ENCODE results near the gene NOS2.

The NOS2 gene

DNA sequence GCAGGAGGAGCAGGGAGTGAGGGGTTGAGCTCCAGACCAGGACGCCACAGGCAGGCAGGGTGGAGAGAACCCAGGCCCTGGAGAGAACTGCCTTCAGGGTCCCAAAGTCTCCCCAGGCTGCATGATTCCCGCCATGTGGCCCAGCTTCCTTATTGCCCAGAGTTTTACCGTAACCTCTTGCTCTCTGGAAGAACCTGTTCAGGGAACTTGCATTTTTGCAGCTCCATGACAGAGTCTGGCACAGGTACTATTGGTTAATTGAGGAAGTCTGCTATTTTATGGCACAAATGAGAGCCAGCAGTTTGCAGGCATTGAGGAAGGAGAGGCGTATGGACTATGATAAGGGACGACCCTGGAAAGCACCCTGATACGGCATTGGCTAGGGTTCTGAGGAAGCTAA is 11.6 kb upstream of the NOS2 start:
- Histone ChIP-seq H3K36me3 (ENCODE audit: control insufficient read depth, insufficient read depth, low read length) (no peaks in the 10 kb centered on the region), H3K4me3 (ENCODE audit: low read length) (no peak overlapping the region), H3K9ac (ENCODE audit: low read length) (no peak overlapping the region), H3K27me3 (ENCODE audit: control insufficient read depth, insufficient read depth, low read length) (no peaks in the 10 kb centered on the region), H3K27ac (ENCODE audit: low read depth, low read length) (no peak overlapping the region), H3K4me1 (ENCODE audit: control insufficient read depth, insufficient read depth, low read length) (no peaks in the 10 kb centered on the region)

DNA sequence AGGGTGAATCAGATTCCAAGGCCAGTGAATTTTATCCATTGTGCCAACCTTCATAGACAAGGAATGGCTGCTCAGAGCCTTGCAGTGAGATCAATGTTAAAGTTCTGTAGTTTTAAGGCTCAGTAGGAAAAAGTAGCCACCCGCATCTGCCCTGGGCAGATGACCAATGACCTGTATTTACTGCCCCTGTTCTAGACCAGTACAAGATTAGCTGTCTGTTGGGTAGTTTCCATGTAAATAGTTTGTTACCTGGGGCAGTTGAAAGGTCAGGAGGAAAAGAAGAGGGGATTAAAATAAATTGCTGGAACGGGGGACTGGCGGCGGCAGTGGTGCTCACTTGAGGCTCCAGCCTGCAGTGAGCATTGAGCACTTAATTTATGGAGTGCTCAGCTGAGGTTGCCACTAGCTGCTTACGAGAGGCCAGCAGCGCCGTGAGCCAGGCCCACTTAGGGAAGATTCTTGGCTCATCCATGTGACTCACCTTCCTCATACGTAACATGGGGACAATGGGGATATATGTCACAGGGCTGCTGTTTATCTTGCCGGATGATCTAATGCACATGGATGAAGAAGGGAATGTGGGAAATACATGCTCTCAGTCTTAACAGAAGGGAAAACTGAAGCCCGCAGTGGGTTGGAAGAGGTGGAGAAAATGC is 10.7 kb upstream of the NOS2 start:
- H3K27me3 ChIP-seq (ENCODE audit: control insufficient read depth, insufficient read depth, low read length), result no peaks in the 10 kb centered on the region
- no peak overlapping the region for H3K4me3 ChIP-seq (ENCODE audit: low read length)
- no peaks in the 10 kb centered on the region for H3K4me1 ChIP-seq (ENCODE audit: control insufficient read depth, insufficient read depth, low read length)
- no peaks in the 10 kb centered on the region for H3K36me3 ChIP-seq (ENCODE audit: control insufficient read depth, insufficient read depth, low read length)
- no peak overlapping the region for H3K27ac ChIP-seq (ENCODE audit: low read depth, low read length)
- H3K9ac ChIP-seq (ENCODE audit: low read length), result no peak overlapping the region

DNA sequence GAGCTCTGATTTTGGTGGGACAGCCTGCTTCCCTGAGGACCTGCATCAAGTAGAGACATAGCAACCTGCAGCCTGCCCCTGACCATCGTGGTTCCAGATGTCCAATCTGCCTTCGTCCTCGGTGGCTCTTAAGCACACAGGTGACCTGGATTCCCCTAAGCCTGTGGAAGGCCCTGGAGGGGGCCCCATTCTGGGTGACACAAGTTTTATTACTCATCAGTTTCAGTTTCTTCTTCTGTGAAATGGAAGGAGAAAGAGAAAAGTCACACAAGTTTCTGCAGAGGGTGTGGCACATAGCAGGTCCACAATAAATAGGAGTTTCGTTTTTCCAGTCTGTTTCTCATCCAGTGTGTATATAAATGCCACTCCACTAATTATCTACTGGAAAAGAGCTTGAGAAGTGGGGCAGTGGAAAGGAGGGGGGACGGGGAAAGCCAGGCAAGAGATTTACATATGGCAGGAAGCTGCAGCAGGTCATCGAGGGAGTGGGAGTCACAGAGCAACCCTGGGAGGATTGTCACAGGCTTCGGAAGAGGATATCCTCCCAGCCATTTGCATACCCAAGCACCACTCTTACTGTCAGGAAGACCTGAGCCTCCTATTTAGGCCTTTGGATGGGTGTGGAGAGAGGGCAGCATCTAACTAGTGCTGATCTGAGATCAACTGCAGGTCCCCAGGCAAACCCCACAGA is 10.0 kb upstream of the NOS2 start:
- Histone ChIP-seq H3K27ac (ENCODE audit: low read depth, low read length) (no peak overlapping the region), H3K27me3 (ENCODE audit: control insufficient read depth, insufficient read depth, low read length) (no peaks in the 10 kb centered on the region), H3K4me3 (ENCODE audit: low read length) (no peak overlapping the region), H3K4me1 (ENCODE audit: control insufficient read depth, insufficient read depth, low read length) (no peaks in the 10 kb centered on the region), H3K36me3 (ENCODE audit: control insufficient read depth, insufficient read depth, low read length) (no peaks in the 10 kb centered on the region), H3K9ac (ENCODE audit: low read length) (no peak overlapping the region)

DNA sequence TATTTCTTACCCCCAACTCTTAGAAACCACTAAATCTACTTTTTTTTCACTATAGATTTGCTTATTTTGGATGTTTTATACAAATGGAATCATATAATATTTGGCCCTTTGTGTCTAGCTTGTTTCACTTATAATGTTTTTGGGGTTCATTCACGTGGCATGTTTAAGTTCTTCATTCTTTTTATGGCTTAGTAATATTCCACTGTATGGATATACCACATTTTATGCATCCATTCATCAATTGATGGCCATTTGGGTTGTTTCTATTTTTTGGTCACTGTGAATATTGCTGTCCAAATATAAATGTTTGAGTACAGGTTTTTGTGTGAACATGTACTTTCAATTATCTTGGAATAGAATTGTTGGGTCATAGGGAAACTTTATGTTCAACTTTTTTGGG is 9.2 kb upstream of the NOS2 start:
- Histone ChIP-seq H3K4me3 (ENCODE audit: low read length) (no peak overlapping the region), H3K36me3 (ENCODE audit: control insufficient read depth, insufficient read depth, low read length) (no peaks in the 10 kb centered on the region), H3K4me1 (ENCODE audit: control insufficient read depth, insufficient read depth, low read length) (no peaks in the 10 kb centered on the region)

DNA sequence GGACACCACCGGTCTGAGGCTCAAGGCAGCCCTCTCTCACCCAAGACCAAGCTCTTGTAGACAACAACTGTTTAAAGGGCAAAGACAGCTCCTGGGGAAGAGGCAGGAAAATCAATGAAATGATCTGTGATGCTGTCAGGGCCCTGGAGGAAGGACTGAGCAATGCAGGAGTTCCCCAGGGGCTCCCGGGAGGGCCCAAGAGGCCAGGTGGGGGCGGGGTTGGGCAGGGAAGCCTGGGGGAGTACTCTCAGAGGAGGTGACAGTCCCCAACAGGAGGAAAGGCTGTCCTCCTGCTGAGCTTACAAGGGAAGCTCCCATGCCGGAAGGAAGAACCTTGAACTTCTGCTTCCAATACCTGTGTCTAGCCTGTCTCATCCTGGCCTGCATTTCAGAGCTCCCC is 8.3 kb upstream of the NOS2 start:
- Histone ChIP-seq H3K27me3 (ENCODE audit: control insufficient read depth, insufficient read depth, low read length) (no peaks in the 10 kb centered on the region), H3K4me1 (ENCODE audit: control insufficient read depth, insufficient read depth, low read length) (no peaks in the 10 kb centered on the region), H3K36me3 (ENCODE audit: control insufficient read depth, insufficient read depth, low read length) (no peaks in the 10 kb centered on the region), H3K4me3 (ENCODE audit: low read length) (no peak overlapping the region), H3K9ac (ENCODE audit: low read length) (no peak overlapping the region), H3K27ac (ENCODE audit: low read depth, low read length) (no peak overlapping the region)

More for the DNA sequence above, 9.2 kb upstream of the NOS2 start:
- no peaks in the 10 kb centered on the region for H3K27me3 ChIP-seq (ENCODE audit: control insufficient read depth, insufficient read depth, low read length)
- no peak overlapping the region for H3K9ac ChIP-seq (ENCODE audit: low read length)
- H3K27ac ChIP-seq (ENCODE audit: low read depth, low read length), result no peak overlapping the region

DNA sequence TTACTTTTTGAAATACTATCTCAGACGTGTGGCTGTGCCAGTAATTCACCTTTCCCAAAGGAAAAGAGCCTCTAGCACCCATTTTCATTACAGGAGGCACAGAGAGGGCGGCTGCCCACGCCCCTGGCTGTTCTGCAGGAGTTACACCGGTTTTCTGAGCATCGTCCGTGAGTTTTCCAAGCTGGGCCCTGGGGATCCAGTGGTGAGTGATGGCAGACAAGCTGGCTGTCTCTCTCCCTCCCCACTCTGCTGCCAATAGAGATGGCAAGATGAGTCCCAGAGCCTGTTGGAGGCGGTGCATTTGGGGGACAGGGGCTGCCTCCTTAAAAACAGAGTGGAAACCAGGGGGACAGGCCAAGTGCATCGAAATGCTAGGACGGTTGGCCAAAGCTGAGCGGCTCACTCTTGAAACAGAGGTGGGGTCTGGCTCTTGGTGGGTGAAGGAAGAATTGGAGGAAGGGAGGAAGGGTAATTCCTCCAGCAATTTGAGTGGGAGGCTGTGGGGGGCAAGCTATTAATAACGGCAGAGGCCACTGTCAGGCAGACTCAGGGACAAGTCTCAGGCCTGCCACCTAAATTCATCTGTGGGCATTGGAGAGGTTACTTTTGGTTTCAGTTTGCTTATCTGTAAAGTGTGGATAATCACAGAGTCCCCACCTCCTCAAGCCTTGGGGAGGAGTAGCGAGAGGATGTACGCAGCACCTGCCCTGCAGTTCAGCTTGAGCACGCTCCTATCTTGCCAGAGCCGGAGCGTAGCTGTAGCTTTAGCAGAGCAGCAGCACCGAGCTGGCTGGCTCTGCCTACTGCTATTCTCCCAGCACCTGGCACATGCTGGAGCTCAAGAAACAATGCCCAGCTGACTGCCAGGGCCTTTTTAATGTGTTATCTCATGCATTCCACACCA is 7.5 kb upstream of the NOS2 start:
- Histone ChIP-seq H3K27ac (ENCODE audit: low read depth, low read length) (no peak overlapping the region), H3K4me3 (ENCODE audit: low read length) (no peak overlapping the region), H3K4me1 (ENCODE audit: control insufficient read depth, insufficient read depth, low read length) (no peaks in the 10 kb centered on the region), H3K27me3 (ENCODE audit: control insufficient read depth, insufficient read depth, low read length) (no peaks in the 10 kb centered on the region), H3K36me3 (ENCODE audit: control insufficient read depth, insufficient read depth, low read length) (no peaks in the 10 kb centered on the region), H3K9ac (ENCODE audit: low read length) (no peak overlapping the region)

DNA sequence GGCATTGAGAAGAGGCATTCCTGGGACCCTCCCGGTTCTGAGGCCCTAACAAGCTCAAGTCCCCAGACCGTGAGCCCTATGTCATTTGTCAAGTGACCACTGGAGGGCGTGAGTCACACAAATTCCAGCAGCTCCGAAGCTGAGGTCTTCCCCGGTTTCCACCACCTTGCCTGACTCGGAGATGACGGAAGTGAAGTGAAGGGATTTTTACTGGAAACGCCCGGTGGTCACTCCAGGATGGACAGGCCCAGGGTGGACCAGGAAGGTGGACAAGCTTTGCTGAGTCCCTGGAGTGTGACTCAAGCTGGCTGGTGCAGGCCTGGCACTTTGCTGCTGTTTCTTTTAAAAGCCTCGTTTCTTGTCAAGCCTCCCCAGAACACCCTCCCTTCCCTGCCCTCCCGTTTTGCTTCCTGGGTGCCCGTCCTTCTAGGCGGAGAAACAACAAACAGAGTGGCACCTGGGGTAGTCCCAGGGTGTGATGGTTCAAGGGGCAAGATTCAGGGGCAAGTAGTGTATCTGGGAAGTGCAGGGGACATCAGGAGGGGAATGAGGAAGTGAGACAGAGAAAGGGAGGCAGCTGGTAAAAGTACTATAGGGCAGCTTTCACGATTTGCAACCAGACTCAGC is 5.3 kb upstream of the NOS2 start:
- H3K4me3 ChIP-seq (ENCODE audit: low read length), result peak overlapping the region; percentile 61
- H3K27me3 ChIP-seq (ENCODE audit: control insufficient read depth, insufficient read depth, low read length), result no peaks in the 10 kb centered on the region
- H3K4me1 ChIP-seq (ENCODE audit: control insufficient read depth, insufficient read depth, low read length), result no peaks in the 10 kb centered on the region
- H3K9ac ChIP-seq (ENCODE audit: low read length), result no peak overlapping the region
- H3K36me3 ChIP-seq (ENCODE audit: control insufficient read depth, insufficient read depth, low read length), result no peaks in the 10 kb centered on the region
- H3K27ac ChIP-seq (ENCODE audit: low read depth, low read length), result no peak overlapping the region

DNA sequence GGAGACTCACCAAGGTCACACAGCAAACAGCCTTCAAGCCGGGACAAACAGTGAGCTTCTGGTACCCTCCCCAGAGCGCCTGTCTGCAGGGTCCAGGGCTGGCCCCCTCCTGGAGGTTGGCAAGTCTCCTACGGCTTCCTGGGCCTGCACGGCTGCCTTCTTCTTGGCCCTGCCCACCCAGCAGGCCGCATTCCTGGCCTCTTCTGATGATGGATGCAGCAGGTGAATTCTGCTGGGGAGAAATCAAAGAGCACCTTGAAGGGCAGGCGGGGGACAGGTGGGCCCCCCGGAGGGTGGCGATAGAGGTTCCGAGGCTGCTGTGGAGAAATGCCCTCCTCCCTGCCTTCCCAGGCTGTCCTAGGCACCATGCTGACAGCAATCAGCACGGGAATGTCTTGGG is 3.8 kb upstream of the NOS2 start:
- Histone ChIP-seq H3K4me3 (ENCODE audit: low read length) (no peak overlapping the region), H3K4me1 (ENCODE audit: control insufficient read depth, insufficient read depth, low read length) (no peaks in the 10 kb centered on the region), H3K9ac (ENCODE audit: low read length) (no peak overlapping the region), H3K36me3 (ENCODE audit: control insufficient read depth, insufficient read depth, low read length) (no peaks in the 10 kb centered on the region), H3K27ac (ENCODE audit: low read depth, low read length) (no peak overlapping the region), H3K27me3 (ENCODE audit: control insufficient read depth, insufficient read depth, low read length) (peaks cover 3% of the 10 kb centered on the region)

DNA sequence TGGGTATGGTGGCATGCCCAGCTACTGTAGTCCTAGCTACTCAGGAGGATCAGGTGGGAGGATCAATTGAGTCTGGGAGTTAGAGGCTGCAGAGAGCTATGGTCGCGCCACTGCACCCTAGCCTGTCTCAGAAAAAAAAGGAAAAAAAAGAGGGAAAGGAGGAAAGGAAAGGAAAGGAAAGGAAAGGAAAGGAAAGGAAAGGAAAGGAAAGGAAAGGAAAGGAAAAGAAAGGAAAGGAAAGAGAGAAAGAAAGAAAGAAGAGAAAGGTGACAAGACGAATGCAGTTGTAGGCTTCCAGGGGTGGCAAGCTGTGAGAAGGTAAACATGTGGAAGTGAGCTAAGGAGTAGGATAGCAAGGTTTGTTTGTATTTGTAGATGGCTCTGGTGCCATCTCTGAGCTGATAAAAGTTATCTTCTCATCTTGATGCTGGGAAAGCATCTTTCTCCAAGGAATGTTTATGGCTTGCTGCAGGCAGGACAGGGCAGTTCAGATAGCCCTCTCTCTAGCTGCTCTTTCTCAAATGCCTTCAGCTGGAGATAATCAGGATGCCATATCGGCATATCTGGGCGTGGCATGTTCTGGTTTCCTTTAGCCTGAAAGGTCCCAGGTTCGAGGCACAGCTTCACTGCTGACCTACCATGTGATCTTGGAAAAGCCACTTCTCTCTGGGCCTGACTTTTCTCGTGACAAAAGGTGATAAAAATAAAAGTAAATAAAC is 2.8 kb upstream of the NOS2 start:
- Histone ChIP-seq H3K4me3 (ENCODE audit: low read length) (no peak overlapping the region), H3K27me3 (ENCODE audit: control insufficient read depth, insufficient read depth, low read length) (peaks cover 3% of the 10 kb centered on the region), H3K36me3 (ENCODE audit: control insufficient read depth, insufficient read depth, low read length) (no peaks in the 10 kb centered on the region), H3K9ac (ENCODE audit: low read length) (no peak overlapping the region), H3K4me1 (ENCODE audit: control insufficient read depth, insufficient read depth, low read length) (no peaks in the 10 kb centered on the region), H3K27ac (ENCODE audit: low read depth, low read length) (no peak overlapping the region)

DNA sequence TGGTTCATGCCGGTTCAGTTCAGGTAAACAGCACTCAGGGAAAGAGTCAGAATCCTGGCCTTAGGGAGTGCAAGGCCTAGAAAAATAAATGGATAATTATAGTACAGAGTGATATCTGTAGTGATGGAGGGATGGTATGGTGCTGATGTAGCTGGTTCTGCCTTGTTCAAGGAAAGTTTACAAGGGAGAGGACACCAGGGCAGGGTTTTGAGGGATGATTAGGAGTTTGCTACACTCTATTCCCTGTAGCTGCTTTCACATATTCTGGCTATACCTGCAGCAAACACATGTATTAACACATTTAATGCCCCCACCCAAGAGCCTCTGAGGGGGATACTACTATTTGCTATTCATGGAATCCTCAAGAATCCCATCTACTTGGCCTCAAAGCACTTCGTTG is 1.7 kb upstream of the NOS2 start:
- Histone ChIP-seq H3K4me3 (ENCODE audit: low read length) (no peak overlapping the region), H3K9ac (ENCODE audit: low read length) (no peak overlapping the region), H3K4me1 (ENCODE audit: control insufficient read depth, insufficient read depth, low read length) (no peaks in the 10 kb centered on the region), H3K27ac (ENCODE audit: low read depth, low read length) (no peak overlapping the region), H3K27me3 (ENCODE audit: control insufficient read depth, insufficient read depth, low read length) (peaks cover 6% of the 10 kb centered on the region), H3K36me3 (ENCODE audit: control insufficient read depth, insufficient read depth, low read length) (no peaks in the 10 kb centered on the region)

DNA sequence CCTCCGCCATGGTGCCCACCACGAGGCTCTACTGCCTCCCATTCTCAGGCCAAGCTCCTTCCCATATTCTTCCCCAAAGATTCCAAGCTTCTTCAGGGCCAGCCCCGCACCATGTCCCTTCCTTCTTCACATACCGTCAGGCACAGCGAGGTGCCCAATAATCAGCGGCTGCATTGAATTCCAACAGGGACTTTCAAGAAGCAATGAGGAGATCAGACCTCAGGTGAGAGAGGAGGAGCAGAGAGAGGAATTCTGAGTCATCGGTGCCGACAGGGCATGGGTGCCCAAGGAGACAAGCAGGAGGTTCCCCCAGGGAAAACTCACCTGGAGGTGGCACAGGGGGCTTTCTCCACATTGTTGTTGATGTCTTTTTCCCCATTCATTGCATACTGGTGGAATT is 2.0 kb downstream of the NOS2 start:
- Histone ChIP-seq H3K27ac (ENCODE audit: low read depth, low read length) (no peak overlapping the region), H3K4me3 (ENCODE audit: low read length) (no peak overlapping the region), H3K4me1 (ENCODE audit: control insufficient read depth, insufficient read depth, low read length) (peaks cover under 1% of the 10 kb centered on the region), H3K9ac (ENCODE audit: low read length) (no peak overlapping the region), H3K36me3 (ENCODE audit: control insufficient read depth, insufficient read depth, low read length) (no peaks in the 10 kb centered on the region), H3K27me3 (ENCODE audit: control insufficient read depth, insufficient read depth, low read length) (peaks cover 6% of the 10 kb centered on the region)
